Activated CD8-positive, alpha-beta T cell treated with anti-CD3 and anti-CD28 coated beads for 36 hours (primary cell): Measurements from ENCODE around the gene DCDC2B. TPM values are rescaled to one million over a fixed set of nuclear protein-coding genes. Genes with fewer than 3 reads are reported as not detected.

Experiments used
- ATAC-seq: fragments of 200-7000 bp; cut with Tn5 transposase; one replicate; pipeline ENCODE4 v1.10.0; 2021; ENCODE audit warnings: mild to moderate bottlenecking, moderate library complexity
- CTCF ChIA-PET: fragments of 350-600 bp; sonication (Branson Sonifier 250); formaldehyde crosslinking; loops from one replicate; lab custom pipeline; 2021; ENCODE audit warnings: antibody characterized with exemption; lab: Charles Lee
- POLR2A ChIA-PET: fragments of 350-600 bp; sonication (Branson Sonifier 250); formaldehyde crosslinking; loops from one replicate; lab custom pipeline; 2021; ENCODE audit warnings: antibody characterized with exemption; lab: Charles Lee
- DNase-seq: peaks from one replicate; pipeline ENCODE4 v3.0.0-alpha.2; 2020
- H3K27ac Mint-ChIP-seq: one replicate; pipeline ENCODE4 v1.8.0; 2021; ENCODE audit warnings: mild to moderate bottlenecking, mixed read lengths
- H3K27me3 Mint-ChIP-seq: one replicate; pipeline ENCODE4 v1.8.0; 2021; ENCODE audit warnings: mixed read lengths
- H3K36me3 Mint-ChIP-seq: one replicate; pipeline ENCODE4 v1.8.0; 2021; ENCODE audit warnings: low read depth, mixed read lengths
- H3K4me1 Mint-ChIP-seq: one replicate; pipeline ENCODE4 v1.8.0; 2021; ENCODE audit warnings: low read depth, mixed read lengths
- H3K4me3 Mint-ChIP-seq: one replicate; pipeline ENCODE4 v1.8.0; 2021; ENCODE audit warnings: mild to moderate bottlenecking, moderate library complexity, mixed read lengths
- H3K9me3 Mint-ChIP-seq: one replicate; pipeline ENCODE4 v1.8.0; 2021; ENCODE audit warnings: mixed read lengths
- CTCF ChIP-seq: fragments of 200-600 bp; IDR thresholded peaks from one replicate; pipeline ENCODE4 v1.8.0; 2022; ENCODE audit warnings: antibody characterized with exemption, mild to moderate bottlenecking
- intact Hi-C: fragments of 100-400 bp; cut with micrococcal nuclease; formaldehyde crosslinking; loops from one replicate; pipeline ENCODE4 v1.10.0; 2022
- total RNA-seq, 2 experiments: library from RNA; stranded (reverse); gene quantifications; one replicate each; pipeline ENCODE4 v1.2.3, GENCODE V29; 2021

DCDC2B gene
- total RNA-seq, 2 experiments from 2014 or later: not detected

GRCh38 chr1:32199717-32200072, 9.2 kb upstream of the DCDC2B start:
- H3K27ac Mint-ChIP-seq: peak overlapping the region; percentile 91
- peaks cover 63% of the 10 kb centered on the region for H3K4me1 Mint-ChIP-seq
- DNase-seq: no peak
- intact Hi-C loops: no loop called here
- no peak for TF ChIP-seq CTCF
- no peaks in the 10 kb centered on the region for H3K9me3 Mint-ChIP-seq
- ChIA-PET CTCF (interaction anchor here (1.5 to 2.0 kb wide), 3 partner anchors 48 to 410 kb away, joined by 4 to 7 read pairs (median 6); partner anchors contain the start of gene FAM167B), POLR2A (interaction anchor here (0.6 to 11.9 kb wide), 8 partner anchors 7 to 136 kb away, joined by 3 to 141 read pairs (median 6); partner anchors contain the start of genes HDAC1, IQCC, LCK and MARCKSL1)
- peak overlapping the region; percentile 80 for H3K4me3 Mint-ChIP-seq
- ATAC-seq: no peak
- peaks cover 25% of the 10 kb centered on the region for H3K36me3 Mint-ChIP-seq
- H3K27me3 Mint-ChIP-seq: no peaks in the 10 kb centered on the region

- no peaks in the 10 kb centered on the region for H3K9me3 Mint-ChIP-seq
- no peaks in the 10 kb centered on the region for H3K27me3 Mint-ChIP-seq
- DNase-seq: peak; percentile 80
- intact Hi-C loops: no loop called here
- no peak for TF ChIP-seq CTCF
- peak within 1 kb of the TSS; percentile 91 for H3K27ac Mint-ChIP-seq
- peaks cover 21% of the 10 kb centered on the region for H3K36me3 Mint-ChIP-seq
- H3K4me1 Mint-ChIP-seq: peaks cover 57% of the 10 kb centered on the region
- peak; percentile 48 for ATAC-seq
- POLR2A ChIA-PET: interaction anchor here (0.6 to 11.9 kb wide), 16 partner anchors 9 to 194 kb away, joined by 3 to 141 read pairs (median 4); partner anchors contain the start of genes BSDC1, HDAC1, LCK and MARCKSL1
- CTCF ChIA-PET: interaction anchor here (0.7 to 8.1 kb wide), 6 partner anchors 12 to 411 kb away, joined by 3 to 44 read pairs (median 5); partner anchors contain the start of gene FAM167B
- peak within 1 kb of the TSS; percentile 80 for H3K4me3 Mint-ChIP-seq
Measured at GRCh38 chr1:32200226-32201010, 8.5 kb upstream of the DCDC2B start, which contains the start of gene CCDC28B. Gene CCDC28B, plus strand, starts transcription at chr1:32200595. Its CDS starts 1,341 bp downstream, at chr1:32201936.

GRCh38 chr1:32201011-32201855, 7.7 kb upstream of the DCDC2B start:
- intact Hi-C loops: no loop called here
- H3K4me1 Mint-ChIP-seq: peaks cover 51% of the 10 kb centered on the region
- peak overlapping the region; percentile 80 for H3K4me3 Mint-ChIP-seq
- ChIA-PET CTCF (interaction anchor here (0.7 to 8.1 kb wide), 8 partner anchors 9 to 412 kb away, joined by 3 to 44 read pairs (median 6); partner anchors contain the start of gene FAM167B), POLR2A (interaction anchor here (0.6 to 11.9 kb wide), 19 partner anchors 8 to 193 kb away, joined by 3 to 141 read pairs (median 4); partner anchors contain the start of genes BSDC1, KPNA6, LCK and TXLNA)
- H3K36me3 Mint-ChIP-seq: peaks cover 18% of the 10 kb centered on the region
- ATAC-seq (peak; percentile 66), DNase-seq (peak; percentile 94)
- H3K9me3 Mint-ChIP-seq: no peaks in the 10 kb centered on the region
- peak overlapping the region; percentile 91 for H3K27ac Mint-ChIP-seq
- no peak for TF ChIP-seq CTCF
- H3K27me3 Mint-ChIP-seq: no peaks in the 10 kb centered on the region

- Mint-ChIP-seq H3K36me3 (peaks cover 18% of the 10 kb centered on the region), H3K27ac (no peak overlapping the region), H3K4me1 (peaks cover 30% of the 10 kb centered on the region), H3K27me3 (no peaks in the 10 kb centered on the region), H3K4me3 (peak overlapping the region; percentile 90), H3K9me3 (no peaks in the 10 kb centered on the region)
- CTCF ChIA-PET: interaction anchor here (1.2 to 8.1 kb wide), 3 partner anchors 11 to 43 kb away, joined by 6 to 44 read pairs (median 7); no protein-coding TSS in a partner anchor
- DNase-seq (no peak), ATAC-seq (no peak)
- TF ChIP-seq CTCF: no peak
- POLR2A ChIA-PET: interaction anchor here (1.0 to 4.1 kb wide), 8 partner anchors 8 to 141 kb away, joined by 3 to 35 read pairs (median 6); partner anchors contain the start of gene LCK
- intact Hi-C loops: no loop called here
Measured at GRCh38 chr1:32204943-32205361, 3.9 kb upstream of the DCDC2B start.
